SK-N-MC (cell line): ENCODE results near the gene OPRD1.

ENCODE experiments used
- EZH2 ChIP-seq: fragments of 200-600 bp; sonication (generic); IDR thresholded peaks from one replicate; pipeline ENCODE4 v1.6.1; 2017; ENCODE audit warnings: antibody characterized with exemption
- FOXP2 ChIP-seq: optimal IDR thresholded peaks from 2 replicates; pipeline ENCODE3; 2011; ENCODE audit warnings: mild to moderate bottlenecking, moderate library complexity; ENCODE audit not compliant: insufficient read depth; ENCODE audit errors: extremely low read length, control extremely low read depth
- POLR2AphosphoS5 ChIP-seq: IDR thresholded peaks from 2 replicates; pipeline ENCODE4 v1.6.1; 2012; ENCODE audit warnings: mild to moderate bottlenecking, low read depth, low read length, borderline replicate concordance

- TF ChIP-seq POLR2AphosphoS5 (no peak), EZH2 (no peak), FOXP2 (no peak)
Observed at GRCh38 chr1:28840928-28841544, 29.1 kb downstream of the OPRD1 start.
